ENCODE measurements around the gene PRODH2.
"Not testable (repeated sequence)": the region's sequence is repeated elsewhere in the genome, so short reads cannot be mapped to it uniquely, and the experiment has no call there.

PRODH2 gene

GRCh38 chr19:35843676-35844481, 31.2 kb upstream of the PRODH2 start:
- TF ChIP-seq EZH2phosphoT487 (IDR thresholded peaks at IDR 0.05; ENCODE audit: borderline replicate concordance, low read length) (no peak), CTCF (IDR thresholded peaks at IDR 0.05; ENCODE audit: low read depth, low read length, poor library complexity, severe bottlenecking) (no peak)
- Histone ChIP-seq H3K4me2 (ENCODE audit: low read length) (no peak overlapping the region), H3K27ac (ENCODE audit: low read depth, low read length) (no peak overlapping the region), H3F3A (ENCODE audit: control insufficient read depth, insufficient read depth) (no peaks in the 10 kb centered on the region), H4K20me1 (ENCODE audit: control insufficient read depth, insufficient read depth, low read depth, low read length) (no peaks in the 10 kb centered on the region), H3K36me3 (ENCODE audit: control insufficient read depth, low read length) (no peaks in the 10 kb centered on the region), H3K79me2 (ENCODE audit: control insufficient read depth, low read length) (no peaks in the 10 kb centered on the region), H3K4me3 (ENCODE audit: low read length) (no peak overlapping the region), H3K4me1 (ENCODE audit: control insufficient read depth, low read length) (no peaks in the 10 kb centered on the region), H3K9me3 (ENCODE audit: control insufficient read depth, insufficient read depth, low read length) (peaks cover 4% of the 10 kb centered on the region), H3K27me3 (ENCODE audit: control insufficient read depth, low read length) (peaks cover 9% of the 10 kb centered on the region), H3K9me2 (replicated peaks; ENCODE audit: control insufficient read depth, low read length) (no peaks in the 10 kb centered on the region)

GRCh38 chr19:35842666-35843272, 30.1 kb upstream of the PRODH2 start:
- no peaks in the 10 kb centered on the region for H4K20me1 ChIP-seq (ENCODE audit: control insufficient read depth, insufficient read depth, low read depth, low read length)

GRCh38 chr19:35841961-35842595, 29.4 kb upstream of the PRODH2 start:
- H3K9me3 ChIP-seq (ENCODE audit: control insufficient read depth, insufficient read depth, low read length) = peaks cover 4% of the 10 kb centered on the region

More at GRCh38 chr19:35842666-35843272, 30.1 kb upstream of the PRODH2 start:
- no peaks in the 10 kb centered on the region for H3K4me1 ChIP-seq (ENCODE audit: control insufficient read depth, low read length)
- peaks cover 4% of the 10 kb centered on the region for H3K9me3 ChIP-seq (ENCODE audit: control insufficient read depth, insufficient read depth, low read length)
- no peaks in the 10 kb centered on the region for H3K9me2 ChIP-seq (replicated peaks; ENCODE audit: control insufficient read depth, low read length)
- no peaks in the 10 kb centered on the region for H3K79me2 ChIP-seq (ENCODE audit: control insufficient read depth, low read length)
- no peaks in the 10 kb centered on the region for H3K36me3 ChIP-seq (ENCODE audit: control insufficient read depth, low read length)
- H3K4me3 ChIP-seq (ENCODE audit: low read length) = no peak overlapping the region
- TF ChIP-seq CTCF (IDR thresholded peaks at IDR 0.05; ENCODE audit: low read depth, low read length, poor library complexity, severe bottlenecking) = no peak
- no peak for TF ChIP-seq EZH2phosphoT487 (IDR thresholded peaks at IDR 0.05; ENCODE audit: borderline replicate concordance, low read length)
- H3K4me2 ChIP-seq (ENCODE audit: low read length) = no peak overlapping the region
- no peaks in the 10 kb centered on the region for H3F3A ChIP-seq (ENCODE audit: control insufficient read depth, insufficient read depth)
- peaks cover 9% of the 10 kb centered on the region for H3K27me3 ChIP-seq (ENCODE audit: control insufficient read depth, low read length)
- no peak overlapping the region for H3K27ac ChIP-seq (ENCODE audit: low read depth, low read length)

GRCh38 chr19:35836096-35836495, 23.5 kb upstream of the PRODH2 start:
- H4K20me1 ChIP-seq (ENCODE audit: control insufficient read depth, insufficient read depth, low read depth, low read length); H3F3A ChIP-seq (ENCODE audit: control insufficient read depth, insufficient read depth); H3K9me3 ChIP-seq (ENCODE audit: control insufficient read depth, insufficient read depth, low read length); H3K4me3 ChIP-seq (ENCODE audit: low read length); H3K79me2 ChIP-seq (ENCODE audit: control insufficient read depth, low read length); H3K27me3 ChIP-seq (ENCODE audit: control insufficient read depth, low read length); H3K36me3 ChIP-seq (ENCODE audit: control insufficient read depth, low read length); H3K4me1 ChIP-seq (ENCODE audit: control insufficient read depth, low read length); H3K27ac ChIP-seq (ENCODE audit: low read depth, low read length); H3K9me2 ChIP-seq (replicated peaks; ENCODE audit: control insufficient read depth, low read length); H3K4me2 ChIP-seq (ENCODE audit: low read length): not testable (repeated sequence)

More at GRCh38 chr19:35841961-35842595, 29.4 kb upstream of the PRODH2 start:
- H3K4me2 ChIP-seq (ENCODE audit: low read length) = no peak overlapping the region
- no peaks in the 10 kb centered on the region for H4K20me1 ChIP-seq (ENCODE audit: control insufficient read depth, insufficient read depth, low read depth, low read length)
- no peaks in the 10 kb centered on the region for H3F3A ChIP-seq (ENCODE audit: control insufficient read depth, insufficient read depth)
- H3K4me1 ChIP-seq (ENCODE audit: control insufficient read depth, low read length) = no peaks in the 10 kb centered on the region
- no peak overlapping the region for H3K27ac ChIP-seq (ENCODE audit: low read depth, low read length)
- H3K27me3 ChIP-seq (ENCODE audit: control insufficient read depth, low read length) = peaks cover 9% of the 10 kb centered on the region
- no peak overlapping the region for H3K4me3 ChIP-seq (ENCODE audit: low read length)
- H3K79me2 ChIP-seq (ENCODE audit: control insufficient read depth, low read length) = no peaks in the 10 kb centered on the region
- TF ChIP-seq CTCF (IDR thresholded peaks at IDR 0.05; ENCODE audit: low read depth, low read length, poor library complexity, severe bottlenecking) (no peak), EZH2phosphoT487 (IDR thresholded peaks at IDR 0.05; ENCODE audit: borderline replicate concordance, low read length) (no peak)
- no peaks in the 10 kb centered on the region for H3K9me2 ChIP-seq (replicated peaks; ENCODE audit: control insufficient read depth, low read length)
- H3K36me3 ChIP-seq (ENCODE audit: control insufficient read depth, low read length) = no peaks in the 10 kb centered on the region
